GM12891 (cell line): Measurements from ENCODE around the gene CDC25B.

Experiments
- POLR2A ChIP-seq: IDR thresholded peaks from 2 replicates; pipeline ENCODE4 v1.6.1; 2011; ENCODE audit warnings: low read depth, low read length, control low read depth
- POLR2AphosphoS5 ChIP-seq: IDR thresholded peaks from 2 replicates; pipeline ENCODE4 v1.6.1; 2011; ENCODE audit warnings: low read depth, low read length, control low read depth
- SPI1 ChIP-seq: IDR thresholded peaks from 2 replicates; pipeline ENCODE4 v1.6.1; 2011; ENCODE audit warnings: low read depth, low read length, control low read depth

DNA sequence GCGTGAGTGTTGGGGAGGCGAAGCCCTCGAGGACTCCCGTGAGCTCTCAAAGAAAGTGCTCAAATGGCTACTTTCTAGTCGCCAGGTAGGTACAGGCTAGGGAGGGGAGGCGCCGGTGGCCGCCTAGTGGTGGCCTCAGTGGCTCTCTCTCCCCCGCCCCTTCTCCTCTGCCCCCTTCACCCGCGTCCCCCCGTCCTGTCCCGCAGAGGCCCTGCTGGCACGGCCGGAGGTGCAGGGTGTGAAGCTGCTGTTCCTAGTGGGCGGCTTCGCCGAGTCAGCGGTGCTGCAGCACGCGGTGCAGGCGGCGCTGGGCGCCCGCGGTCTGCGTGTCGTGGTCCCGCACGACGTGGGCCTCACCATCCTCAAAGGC, 44.8 kb upstream of the CDC25B start:
- TF ChIP-seq POLR2AphosphoS5 = no peak
- no peak for TF ChIP-seq POLR2A
- TF ChIP-seq SPI1 = no peak
